GM18508 (cell line): ENCODE results near the gene GMPPB.
"Not testable (repeated sequence)": the region's sequence is repeated elsewhere in the genome, so short reads cannot be mapped to it uniquely, and the experiment has no call there.

Experiments used
- ATAC-seq: cut with Tn5 transposase; IDR thresholded peaks from one replicate; pipeline ENCODE4 v1.9.1; 2021; ENCODE audit warnings: moderate number of reproducible peaks; ENCODE audit not compliant: insufficient read depth, unreplicated experiment

The GMPPB gene

GRCh38 chr3:49723628-49724551 is at the start of gene GMPPB:
Gene GMPPB (minus strand): TSS chr3:49723951. CDS start chr3:49723726, 225 bp downstream.
- peak; percentile 58 for ATAC-seq

GRCh38 chr3:49772703-49773102 is 49.0 kb upstream of the GMPPB start:
- no peak for ATAC-seq

DNA sequence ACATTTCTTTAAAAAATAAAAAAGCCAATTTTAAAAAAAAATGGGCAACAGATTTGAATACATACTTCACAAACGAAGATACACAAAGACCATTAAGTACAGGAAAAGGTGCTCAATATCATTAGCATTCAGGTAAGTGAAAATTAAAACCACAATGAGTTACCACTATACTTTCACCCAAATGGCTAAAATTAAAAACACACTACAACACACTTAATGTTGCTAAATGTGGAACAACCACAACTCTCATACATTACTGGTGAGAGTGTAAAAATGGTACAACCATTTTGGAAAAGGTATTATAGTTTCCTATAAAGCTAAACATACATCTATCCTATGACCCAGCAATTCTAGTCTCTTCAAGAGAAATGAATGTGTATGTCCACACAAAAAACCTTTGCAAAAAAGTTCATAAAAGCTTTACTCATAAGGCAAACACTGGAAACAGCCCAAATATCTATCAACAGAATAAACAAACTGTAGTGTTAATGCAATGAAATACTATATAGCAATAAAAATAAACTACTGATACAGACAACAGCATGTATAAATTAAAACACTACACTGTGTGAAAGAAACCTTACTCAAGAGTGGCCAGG is 47.7 kb upstream of the GMPPB start:
- ATAC-seq: no peak

DNA sequence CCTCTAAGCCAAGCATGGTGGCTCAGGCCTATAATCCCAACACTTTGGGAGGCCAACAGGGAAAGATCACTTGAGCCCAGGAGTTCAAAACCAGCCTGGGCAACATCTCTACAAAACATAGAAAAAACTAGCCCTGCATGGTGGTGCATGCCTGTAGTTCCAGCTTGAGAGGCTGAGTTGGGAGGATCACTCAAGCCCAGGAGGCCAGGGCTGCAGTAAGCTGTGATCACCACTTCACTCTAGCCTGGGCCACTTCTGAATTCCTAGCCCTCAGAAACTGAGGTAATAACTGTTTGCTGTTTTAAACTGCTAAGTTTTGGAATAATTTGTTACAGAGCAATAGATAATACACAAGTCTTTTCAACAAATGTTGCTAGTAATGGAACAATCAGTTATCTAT is 46.2 kb upstream of the GMPPB start:
- no peak for ATAC-seq

DNA sequence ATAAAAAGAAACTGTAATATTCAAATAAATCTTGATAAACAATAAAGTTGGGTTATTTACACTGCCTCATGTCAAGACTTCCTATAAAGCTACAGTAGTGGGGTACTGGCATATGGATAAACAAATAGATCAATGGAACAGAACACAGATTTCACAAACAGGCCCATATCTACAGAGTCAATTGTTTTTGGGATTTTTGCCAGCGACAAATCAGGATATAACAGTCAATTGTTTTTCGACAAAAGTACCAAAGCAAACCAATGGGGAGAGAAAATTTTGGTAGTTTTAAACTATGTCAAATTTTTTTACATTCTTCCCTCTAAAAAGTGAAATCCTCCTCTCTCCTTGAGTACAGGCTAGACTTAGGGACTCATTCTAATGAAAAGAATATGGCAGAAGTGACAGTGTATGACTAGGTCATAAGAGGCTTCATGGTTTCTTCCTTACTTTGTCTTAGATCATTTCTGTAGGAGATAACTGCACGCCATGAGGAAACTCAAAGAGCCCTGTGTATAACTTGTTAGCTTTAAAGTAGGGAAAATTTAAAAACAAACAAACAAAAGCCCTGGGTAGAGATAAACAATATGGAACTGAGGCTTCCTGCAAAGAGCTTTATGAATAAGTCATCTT is 45.6 kb upstream of the GMPPB start:
- no peak for ATAC-seq

GRCh38 chr3:49763981-49764380 is 40.2 kb upstream of the GMPPB start:
- ATAC-seq: no peak

DNA sequence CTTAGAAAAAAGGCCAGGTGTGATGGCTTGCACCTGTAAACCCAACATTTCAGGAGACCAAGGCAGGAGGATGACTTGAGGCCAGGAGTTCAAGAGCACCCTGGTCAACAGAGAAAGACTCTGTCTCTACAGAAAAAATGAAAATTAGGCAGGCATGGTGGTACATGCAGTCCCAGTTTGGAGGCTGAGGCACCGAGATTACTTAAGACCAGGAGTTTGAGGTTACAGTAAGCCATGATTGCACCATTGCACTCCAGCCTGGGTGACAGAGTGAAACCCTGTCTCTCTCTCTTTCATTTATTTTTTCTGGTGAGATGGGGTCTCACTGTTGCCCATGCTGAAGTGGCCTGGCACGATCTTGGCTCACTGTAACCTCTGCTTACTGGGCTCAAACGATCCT is 37.9 kb upstream of the GMPPB start:
- no peak for ATAC-seq

- no peak for ATAC-seq
Observed at GRCh38 chr3:49759226-49759625, 35.5 kb upstream of the GMPPB start.

DNA sequence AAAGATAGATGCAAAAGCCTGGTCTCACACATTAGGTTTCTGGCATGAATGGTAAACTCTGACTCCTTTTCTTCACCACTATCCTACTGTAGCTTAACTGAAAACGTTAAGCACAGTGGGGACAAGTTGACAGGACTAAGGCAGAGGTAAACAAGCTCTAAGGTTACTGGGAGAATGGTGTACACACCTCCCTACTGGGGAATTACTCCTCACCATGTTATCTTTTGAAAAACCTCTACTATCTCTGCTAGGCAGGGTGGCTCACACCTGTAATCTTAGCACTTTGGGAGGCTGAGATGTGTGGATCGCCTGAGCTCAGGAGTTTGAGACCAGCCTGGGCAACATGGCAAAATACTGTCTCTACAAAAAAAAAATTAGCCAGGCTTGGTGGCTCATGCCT is 33.4 kb upstream of the GMPPB start:
- ATAC-seq: no peak

DNA sequence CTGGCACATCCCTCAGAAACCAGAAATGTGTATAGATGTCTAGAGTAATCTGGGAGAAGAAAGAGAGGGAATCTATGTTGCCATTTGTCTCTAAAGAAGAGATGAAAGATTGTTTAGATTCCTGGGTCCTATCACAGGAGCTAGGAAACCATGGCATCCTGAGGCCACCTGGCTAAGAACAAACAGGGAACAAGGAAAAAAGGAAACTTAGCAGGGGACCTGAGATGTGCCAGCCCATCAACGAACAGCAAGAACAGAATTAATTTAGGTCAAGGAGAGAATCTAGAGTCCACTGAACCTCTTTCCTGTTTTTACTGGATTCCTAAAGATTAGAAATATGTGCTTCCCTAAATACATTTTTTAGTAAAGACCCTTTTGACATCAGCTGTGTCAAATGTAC is 32.3 kb upstream of the GMPPB start:
- no peak for ATAC-seq

DNA sequence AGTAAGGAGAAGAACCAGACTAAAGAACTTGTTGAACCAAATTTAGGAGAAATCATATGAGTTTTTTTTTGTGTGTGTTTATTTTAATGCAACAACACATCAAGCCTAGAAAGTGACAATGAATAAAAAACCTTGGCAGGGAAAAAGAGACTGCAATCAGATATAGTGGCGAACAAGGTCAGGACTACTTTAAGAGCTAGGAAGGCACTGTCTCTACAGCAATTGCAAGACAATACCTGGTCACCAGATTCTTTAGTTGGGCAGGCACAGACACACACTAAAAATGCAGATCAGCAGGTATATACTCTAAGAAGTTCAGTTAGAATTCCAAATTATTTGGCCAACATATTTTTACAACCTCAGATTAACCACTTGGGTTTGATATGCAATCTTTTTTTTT is 30.8 kb upstream of the GMPPB start:
- ATAC-seq: no peak

GRCh38 chr3:49751501-49751900 is 27.8 kb upstream of the GMPPB start:
- ATAC-seq: no peak

DNA sequence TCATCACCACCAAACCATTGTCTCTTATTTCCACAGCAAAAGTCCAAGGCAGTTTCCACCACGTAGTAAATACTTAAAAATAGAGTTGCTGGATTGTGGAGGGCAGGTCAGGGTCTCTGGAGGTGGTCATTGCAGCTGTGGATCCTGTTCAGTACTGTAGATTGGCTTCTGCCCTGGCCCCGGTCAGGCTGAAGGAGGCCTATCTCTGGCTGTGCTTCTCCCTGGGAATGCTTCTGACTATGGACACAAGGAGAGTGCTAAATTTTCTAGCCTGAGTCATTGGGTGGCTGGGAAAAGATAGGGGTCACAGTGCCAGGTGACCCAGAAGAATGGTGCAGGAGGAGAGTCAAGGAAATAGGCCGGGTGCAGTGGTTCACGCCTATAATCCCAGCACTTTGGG is 26.3 kb upstream of the GMPPB start:
- no peak for ATAC-seq

GRCh38 chr3:49748874-49749273 is 25.1 kb upstream of the GMPPB start:
- ATAC-seq: not testable (repeated sequence)

DNA sequence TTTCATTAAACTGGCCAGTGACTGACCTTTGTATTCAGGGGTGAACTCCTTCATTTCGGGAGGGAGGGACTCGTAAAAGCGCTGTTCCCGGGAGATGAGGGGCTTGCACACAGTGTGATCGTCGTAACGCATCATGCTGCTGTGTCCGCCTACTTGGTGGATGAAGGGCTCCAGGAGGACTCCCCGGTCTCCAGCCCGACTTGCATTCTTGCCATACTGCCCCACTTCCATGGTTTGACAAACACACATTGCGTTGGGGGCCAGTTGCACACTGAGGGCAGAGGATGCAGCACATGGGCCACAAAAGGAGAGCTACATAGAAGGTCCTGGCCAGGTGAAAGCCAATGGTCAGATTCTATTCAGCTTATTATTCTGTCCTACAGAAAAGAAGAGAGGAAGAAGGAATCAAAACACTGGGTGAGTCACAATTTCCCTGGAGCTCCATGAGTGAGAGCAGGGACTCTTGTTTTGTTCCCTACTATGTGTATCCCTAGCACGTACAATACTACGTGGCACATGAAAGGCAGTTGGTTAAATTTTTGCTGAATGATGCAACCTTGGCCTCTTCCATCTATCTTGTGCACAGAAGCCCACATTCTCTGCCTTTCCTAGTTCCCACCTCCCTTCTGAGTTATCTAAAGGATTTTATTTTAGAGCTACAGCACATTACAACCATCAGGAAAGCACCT is 24.2 kb upstream of the GMPPB start:
- no peak for ATAC-seq

DNA sequence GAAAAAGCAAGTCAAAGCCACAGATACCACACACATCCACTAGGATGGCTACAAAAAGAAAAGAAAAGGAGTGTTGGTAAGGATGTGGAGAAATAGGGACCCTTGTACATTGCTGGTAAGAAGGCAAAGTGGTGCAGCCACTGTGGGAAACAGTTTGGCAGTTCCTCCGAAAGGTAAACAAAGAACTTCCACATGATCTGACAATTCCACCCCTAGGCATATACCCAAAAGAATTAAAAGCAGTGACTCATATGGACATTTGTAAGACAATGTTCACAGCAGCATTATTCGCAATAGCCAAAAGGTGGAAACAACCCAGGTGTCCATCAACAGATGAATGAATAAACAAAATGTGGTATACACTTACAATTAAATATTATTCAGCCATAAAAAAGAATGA is 22.2 kb upstream of the GMPPB start:
- ATAC-seq: no peak

DNA sequence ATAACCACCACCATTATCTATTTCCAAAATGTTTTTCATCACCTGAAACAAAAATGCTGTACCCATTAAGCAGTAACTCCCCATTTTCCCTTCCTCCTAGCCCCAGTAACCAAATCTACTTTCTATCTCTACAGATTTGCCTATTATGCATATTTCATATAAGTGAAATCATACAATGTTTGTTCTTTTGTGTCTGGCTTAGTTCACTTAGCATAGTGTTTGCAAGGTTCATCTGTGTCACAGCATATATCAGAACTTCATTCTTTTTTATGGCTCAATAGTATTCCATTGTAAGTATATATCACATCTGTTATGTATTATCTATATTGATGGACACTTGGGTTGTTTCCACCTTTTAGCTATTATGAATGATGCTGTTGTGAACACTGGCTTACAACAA is 16.7 kb upstream of the GMPPB start:
- ATAC-seq: no peak

- no peak for ATAC-seq
Observed at GRCh38 chr3:49738067-49738713, 14.4 kb upstream of the GMPPB start.

DNA sequence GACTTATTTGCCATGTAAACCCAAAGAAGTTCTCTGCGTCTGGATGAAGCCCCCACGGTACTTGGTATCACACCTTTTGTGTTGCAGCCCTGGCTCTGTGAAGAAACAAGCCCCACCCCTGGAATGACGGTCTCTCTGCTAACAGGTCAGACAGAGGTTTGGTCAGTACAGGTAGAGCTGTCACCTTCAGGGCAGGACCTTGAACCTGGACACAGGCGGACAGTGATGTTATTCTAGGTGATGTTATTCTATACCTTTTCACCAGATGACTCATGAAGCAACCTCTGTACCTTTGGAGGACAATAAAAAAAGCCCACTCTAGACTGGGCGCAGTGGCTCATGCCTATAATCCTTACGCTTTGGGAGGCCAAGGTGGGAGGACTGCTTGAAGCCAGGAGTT is 11.0 kb upstream of the GMPPB start:
- ATAC-seq: no peak

GRCh38 chr3:49733551-49733950 is 9.8 kb upstream of the GMPPB start:
- no peak for ATAC-seq
